HFF-Myc (cell line): ENCODE results near the gene NAALADL2.
A peak's percentile ranks its signal among the peaks of the same experiment; 100 is the strongest.
"Not testable (repeated sequence)": the region's sequence is repeated elsewhere in the genome, so short reads cannot be mapped to it uniquely, and the experiment has no call there.

Experiments
- DNase-seq: peaks from one replicate; pipeline ENCODE4 v3.0.0-alpha.2; 2011; ENCODE audit warnings: low read depth; ENCODE audit errors: extremely low read depth
- H3K4me3 ChIP-seq: replicated peaks from 2 replicates; pipeline ENCODE4 v1.5.1; 2011; ENCODE audit warnings: low read depth, mild to moderate bottlenecking, control low read depth, low read length
- CTCF ChIP-seq: IDR thresholded peaks from 2 replicates; pipeline ENCODE4 v1.5.1; 2012; ENCODE audit warnings: mild to moderate bottlenecking, low read depth, low read length, control low read depth; ENCODE audit errors: missing control alignments

NAALADL2 gene

DNA sequence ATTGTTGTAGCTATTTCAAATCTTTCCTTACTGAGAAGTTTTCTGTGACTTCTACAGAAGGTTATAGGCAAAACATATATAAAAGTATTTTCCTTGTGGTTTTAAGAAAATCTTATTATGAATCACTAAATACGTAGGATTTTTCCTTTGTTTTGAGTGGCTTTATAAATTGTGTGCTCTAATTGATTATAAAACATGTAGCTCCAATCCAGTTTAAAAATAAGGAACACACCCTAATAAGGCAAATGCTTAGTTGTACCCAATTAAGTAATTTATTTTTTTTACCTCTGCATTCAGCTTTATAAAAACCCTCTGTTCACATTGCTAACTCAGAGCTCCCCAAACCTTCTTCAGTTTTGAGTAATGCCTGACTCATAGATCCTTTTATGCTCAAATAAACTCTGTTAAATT, 408.0 kb downstream of the NAALADL2 start:
- no peak overlapping the region for H3K4me3 ChIP-seq
- TF ChIP-seq CTCF, result no peak

DNA sequence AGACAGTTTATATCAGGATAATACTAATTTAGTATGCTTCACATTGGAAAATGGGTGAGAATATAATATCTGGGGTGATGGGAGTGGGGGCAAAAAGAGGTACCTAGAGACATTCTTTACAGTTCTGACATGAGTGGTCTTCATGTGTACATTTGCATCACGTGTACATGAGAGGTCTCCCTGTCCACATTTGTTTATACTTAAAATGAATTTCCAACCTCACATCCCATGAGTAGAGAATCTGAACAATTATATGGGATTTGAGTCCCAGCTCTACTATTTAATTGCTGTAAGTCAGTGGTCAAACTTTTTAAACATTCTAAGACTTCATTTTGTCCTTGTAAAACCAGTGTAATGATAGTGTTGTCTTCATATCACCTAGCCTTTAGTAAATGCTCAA, 408.4 kb downstream of the NAALADL2 start:
- H3K4me3 ChIP-seq, result no peak overlapping the region
- no peak for DNase-seq
- no peak for TF ChIP-seq CTCF

More for the DNA sequence above, 408.0 kb downstream of the NAALADL2 start:
- peak; percentile 37 for DNase-seq

DNA sequence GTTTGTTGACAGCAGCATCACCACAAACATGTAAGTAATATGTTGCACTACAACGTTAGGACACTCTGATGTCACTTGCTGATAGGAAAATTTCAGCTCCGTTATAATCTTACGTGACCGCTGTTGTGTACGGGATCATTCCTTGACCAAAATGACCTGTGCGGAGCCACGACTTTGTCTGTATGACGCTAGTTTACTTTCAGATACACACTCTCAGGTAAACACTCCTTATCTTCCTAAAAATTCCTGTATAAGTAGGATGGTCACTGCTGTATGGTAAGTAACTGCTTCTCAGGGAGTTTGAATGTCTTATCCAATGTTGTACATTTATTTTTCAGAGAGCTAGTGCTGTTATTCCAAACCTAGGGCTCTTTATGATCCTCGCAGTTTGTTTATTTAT, 410.3 kb downstream of the NAALADL2 start:
- no peak overlapping the region for H3K4me3 ChIP-seq
- TF ChIP-seq CTCF, result no peak

GRCh38 chr3:175270198-175270837, 411.2 kb downstream of the NAALADL2 start:
- no peak for TF ChIP-seq CTCF
- DNase-seq, result no peak
- no peak overlapping the region for H3K4me3 ChIP-seq

More for the DNA sequence above, 410.3 kb downstream of the NAALADL2 start:
- DNase-seq, result no peak

DNA sequence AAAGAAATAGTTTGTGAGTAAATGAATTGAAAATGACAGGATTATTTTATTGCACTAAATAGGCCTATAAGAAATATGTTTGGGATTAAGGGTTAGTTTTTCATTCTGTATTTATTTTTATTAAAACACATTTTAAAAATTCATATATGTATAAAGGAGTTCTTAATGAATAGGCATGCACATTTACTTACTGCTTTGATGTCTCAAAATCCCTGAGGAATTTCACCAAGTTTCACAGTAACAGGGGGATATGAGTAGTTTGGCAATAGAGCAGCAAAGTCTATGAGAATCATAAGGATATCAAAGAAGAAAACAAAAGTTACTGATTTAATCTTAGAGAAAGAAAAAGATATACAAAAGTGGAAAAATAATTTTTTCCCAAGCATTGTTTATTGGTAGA, 411.7 kb downstream of the NAALADL2 start:
- no peak for DNase-seq
- no peak for TF ChIP-seq CTCF
- H3K4me3 ChIP-seq, result no peak overlapping the region

- not testable (repeated sequence) for DNase-seq, H3K4me3 ChIP-seq
Observed at GRCh38 chr3:175271465-175271864, 412.3 kb downstream of the NAALADL2 start.

GRCh38 chr3:175272392-175272791, 413.3 kb downstream of the NAALADL2 start:
- DNase-seq, result no peak
- no peak for TF ChIP-seq CTCF
- H3K4me3 ChIP-seq, result no peak overlapping the region
